HG03378 (cell line): Measurements from ENCODE around the gene NSUN7.
"Not testable (repeated sequence)": the region's sequence is repeated elsewhere in the genome, so short reads cannot be mapped to it uniquely, and the experiment has no call there.

Experiments
- ATAC-seq: cut with Tn5 transposase; IDR thresholded peaks from one replicate; pipeline ENCODE4 v1.9.1; 2021; ENCODE audit warnings: mild to moderate bottlenecking, moderate library complexity; ENCODE audit not compliant: unreplicated experiment

NSUN7 gene

DNA sequence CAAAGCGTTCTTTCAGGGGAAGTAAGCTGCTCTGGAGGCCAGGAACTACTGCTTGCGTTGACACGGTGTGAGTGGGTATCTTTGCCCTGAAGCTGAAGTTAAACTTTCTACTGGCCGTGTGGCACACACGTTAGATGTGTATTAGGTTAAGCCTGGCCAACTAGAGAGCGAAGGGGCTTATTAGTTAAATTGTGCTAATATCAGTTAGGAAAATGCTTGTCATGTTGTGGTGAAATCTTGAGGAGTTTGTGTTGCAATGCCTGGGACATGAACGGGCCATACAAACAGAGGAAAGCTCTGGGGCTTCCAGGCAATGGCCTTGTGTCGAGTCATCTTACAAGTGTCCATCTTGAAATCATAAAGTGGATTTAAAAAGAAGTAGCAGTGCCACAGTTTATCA, 62.6 kb downstream of the NSUN7 start:
- no peak for ATAC-seq

DNA sequence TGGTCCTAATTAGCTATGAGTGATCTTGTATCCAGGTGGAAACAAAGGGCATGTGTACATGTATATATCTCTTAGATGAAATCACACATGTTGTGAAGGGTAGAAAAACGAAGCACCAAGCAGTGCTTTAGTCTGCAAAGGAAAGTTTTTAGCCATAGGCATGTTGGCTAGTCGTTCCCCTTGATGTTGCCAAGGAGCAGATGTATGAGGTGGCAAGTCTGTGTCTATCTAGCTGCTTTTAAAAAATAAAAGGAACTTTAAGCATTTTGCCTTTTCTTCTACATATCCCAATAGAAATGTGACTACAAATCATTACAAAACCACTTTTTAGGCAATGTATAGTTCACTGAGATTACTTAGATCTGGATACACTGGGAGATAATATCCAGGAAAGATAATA, 63.1 kb downstream of the NSUN7 start:
- ATAC-seq: no peak

DNA sequence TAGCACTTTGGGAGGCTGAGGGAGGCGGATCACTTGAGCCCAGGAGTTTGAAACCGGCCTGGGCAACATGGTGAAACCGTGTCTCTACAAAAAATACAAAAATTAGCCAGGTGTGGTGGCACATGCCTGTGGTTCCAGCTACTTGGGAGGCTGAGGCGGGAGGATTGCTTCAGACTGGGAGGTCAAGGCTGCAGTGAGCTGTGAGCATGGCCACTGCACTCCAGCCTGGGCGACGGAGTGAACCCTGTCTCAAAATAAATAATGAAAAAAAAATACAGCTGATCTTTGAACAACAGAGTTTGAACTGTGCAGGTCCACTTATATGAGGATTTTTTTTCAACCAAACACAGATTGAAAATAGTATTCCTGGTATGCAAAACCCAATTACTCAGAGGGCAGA, 67.4 kb downstream of the NSUN7 start:
- not testable (repeated sequence) for ATAC-seq

DNA sequence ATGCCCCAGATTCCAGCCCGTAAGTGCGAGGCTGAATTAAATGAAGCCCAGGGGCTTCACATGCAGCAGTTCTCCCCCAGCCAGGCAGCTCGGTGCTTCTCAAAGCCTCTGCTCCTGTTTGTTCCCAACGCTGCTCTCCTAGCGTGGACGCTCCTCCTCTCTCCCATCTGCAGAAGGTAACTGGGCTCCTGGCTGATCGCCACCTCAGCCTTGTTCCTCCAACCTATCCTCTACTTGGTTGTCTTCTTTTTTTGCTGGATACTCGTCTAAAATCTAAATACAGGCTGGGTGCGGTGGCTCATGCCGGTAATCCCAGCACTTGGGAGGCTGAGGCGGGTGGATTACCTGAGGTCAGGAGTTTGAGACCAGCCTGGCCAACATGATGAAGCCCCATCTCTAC, 70.3 kb downstream of the NSUN7 start:
- ATAC-seq: no peak

DNA sequence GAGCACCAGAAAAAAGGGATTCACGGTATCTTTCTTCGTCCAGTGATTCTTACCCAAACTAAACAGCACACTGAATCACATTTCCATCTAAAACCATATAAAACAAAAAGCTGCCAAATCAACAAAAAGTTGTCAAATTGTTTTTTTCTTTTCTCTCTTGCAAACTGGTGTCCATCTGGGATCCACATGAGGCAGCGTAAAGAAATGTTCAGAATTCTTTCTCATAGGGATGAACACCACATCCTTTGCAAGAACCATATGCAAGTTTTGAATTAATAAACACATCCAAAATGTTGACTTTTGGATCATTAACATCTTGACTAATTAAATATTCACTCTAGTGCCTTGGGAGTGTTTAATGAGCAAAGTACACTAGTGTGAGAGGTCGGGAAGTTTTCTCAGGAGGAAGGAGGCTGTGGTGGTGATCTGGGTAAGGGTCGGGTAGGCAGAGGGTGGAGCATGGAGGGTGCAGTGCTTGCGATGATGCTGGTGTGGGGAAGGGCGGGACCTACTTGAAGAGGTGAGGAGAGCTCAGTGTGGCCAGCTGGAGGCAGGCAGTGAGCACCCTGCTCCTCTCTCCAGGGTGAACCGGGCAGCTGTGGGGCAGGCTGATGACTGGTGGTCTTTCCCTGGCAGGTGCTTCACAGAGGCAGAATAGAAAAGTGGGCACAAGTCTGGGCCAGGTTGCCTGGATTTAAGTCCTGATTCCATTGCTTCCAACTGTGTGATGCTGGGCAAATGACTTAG, 72.8 kb downstream of the NSUN7 start:
- ATAC-seq: no peak

DNA sequence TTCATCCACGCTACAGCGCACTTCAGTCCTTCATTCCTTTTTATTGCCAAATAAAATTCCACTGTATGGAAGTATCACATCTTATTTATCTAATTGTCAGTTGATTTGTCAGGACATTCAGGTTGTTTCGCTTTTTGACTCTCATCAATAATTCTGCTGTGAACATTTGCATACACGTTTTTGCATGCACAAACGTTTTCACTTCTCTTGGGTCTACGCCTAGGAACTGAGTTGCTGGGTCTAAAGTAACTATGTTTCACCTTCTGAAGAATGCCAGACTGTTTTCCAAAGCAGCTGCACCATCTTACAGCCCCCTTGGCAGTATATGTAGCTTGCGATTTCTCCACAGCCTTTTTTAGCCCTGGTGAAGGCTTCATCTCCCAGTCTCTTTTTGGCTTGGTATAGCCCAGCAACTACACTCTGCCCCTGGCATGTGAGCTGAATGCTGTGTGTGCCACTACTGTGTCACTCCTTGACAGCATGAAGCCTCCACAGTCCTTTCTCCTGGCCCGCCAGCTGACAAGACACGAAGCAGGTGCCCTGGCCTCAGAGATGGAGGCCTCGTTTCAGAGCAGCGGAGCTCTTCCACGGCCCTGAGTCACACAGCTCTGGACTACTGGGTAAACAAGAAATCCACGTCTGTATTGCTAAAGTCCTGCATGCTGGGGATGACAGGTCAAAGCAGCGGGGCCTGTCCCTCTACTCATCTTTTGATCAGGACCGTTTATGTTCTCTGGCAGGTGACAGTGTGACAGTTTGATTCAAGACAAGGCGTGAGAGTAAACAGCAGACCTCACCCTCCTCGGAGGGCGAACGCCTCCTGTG, 75.5 kb downstream of the NSUN7 start:
- no peak for ATAC-seq

DNA sequence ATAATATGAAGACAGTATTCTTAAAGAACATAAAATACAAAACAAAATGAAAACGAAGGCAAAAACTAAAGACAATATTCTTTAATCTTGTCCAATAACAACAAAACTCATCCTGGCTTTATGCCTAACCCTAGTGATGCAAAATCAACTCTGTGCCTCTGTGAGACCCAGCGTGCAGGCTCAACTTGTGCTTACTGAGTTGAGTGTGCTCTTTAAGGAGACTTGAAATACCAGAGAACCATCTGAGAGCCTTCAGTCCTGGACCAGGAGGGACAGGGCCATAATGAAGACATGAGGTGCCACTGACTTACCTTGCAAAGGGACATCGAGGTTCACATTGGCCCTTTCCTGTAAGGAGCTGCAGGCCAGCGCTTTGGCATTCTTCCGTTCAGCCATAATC, 77.1 kb downstream of the NSUN7 start:
- no peak for ATAC-seq

DNA sequence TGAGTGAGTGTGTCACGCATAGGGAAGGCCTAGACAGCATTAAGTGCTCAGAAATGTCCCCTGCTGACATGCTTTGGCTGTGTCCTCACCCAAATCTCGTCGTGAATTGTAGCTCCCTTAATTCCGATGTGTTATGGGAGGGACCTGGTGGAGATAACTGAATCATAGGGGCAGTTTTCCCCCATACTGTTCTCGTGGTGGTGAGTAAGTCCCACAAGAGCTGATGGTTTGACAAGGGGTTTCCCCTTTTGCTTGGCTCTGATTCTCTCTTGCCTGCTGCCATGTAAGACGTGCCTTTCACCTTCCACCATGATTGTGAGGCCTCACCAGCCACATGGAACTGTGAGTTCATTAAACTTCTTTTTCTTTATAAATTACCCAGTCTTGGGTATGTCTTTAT, 78.0 kb downstream of the NSUN7 start:
- no peak for ATAC-seq

DNA sequence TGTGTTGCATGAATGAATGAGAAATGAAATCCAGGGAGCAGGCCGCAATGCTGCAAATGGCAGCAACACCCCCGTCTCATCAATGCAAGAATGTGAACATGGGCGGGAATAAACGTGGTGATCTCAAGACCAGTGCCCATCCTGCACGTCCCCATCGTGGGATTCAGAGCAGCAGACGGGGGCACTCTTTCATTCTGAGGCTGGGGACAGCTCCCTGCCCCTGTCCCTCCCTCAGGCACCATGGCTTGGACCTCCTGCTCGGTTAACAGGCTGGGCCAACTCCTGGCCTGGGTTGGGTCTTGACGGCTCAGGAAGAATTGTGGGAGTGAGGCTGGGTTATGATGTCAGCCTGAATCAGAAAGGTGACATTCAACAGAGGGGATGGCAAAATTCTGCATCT, 78.9 kb downstream of the NSUN7 start:
- ATAC-seq: no peak

DNA sequence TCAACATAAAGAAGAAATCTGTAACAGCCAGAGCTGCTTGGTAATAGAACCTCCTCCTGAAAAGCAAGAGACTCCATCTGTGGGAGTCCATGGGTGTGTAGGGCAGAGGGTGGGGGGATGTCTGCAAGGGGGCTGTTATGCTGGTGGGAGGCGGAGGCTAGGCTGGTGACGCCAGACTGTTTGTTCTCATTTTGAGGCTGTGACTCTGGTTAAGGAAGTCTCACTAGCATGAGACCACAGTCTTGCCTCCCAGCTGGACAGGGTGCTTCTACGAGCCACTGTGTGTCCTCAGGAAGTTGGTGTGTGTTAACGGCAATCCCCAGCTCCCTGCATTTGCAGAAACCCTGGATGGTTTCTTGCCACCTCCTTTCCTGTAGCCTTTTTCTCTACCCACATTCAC, 79.8 kb downstream of the NSUN7 start:
- ATAC-seq: no peak

DNA sequence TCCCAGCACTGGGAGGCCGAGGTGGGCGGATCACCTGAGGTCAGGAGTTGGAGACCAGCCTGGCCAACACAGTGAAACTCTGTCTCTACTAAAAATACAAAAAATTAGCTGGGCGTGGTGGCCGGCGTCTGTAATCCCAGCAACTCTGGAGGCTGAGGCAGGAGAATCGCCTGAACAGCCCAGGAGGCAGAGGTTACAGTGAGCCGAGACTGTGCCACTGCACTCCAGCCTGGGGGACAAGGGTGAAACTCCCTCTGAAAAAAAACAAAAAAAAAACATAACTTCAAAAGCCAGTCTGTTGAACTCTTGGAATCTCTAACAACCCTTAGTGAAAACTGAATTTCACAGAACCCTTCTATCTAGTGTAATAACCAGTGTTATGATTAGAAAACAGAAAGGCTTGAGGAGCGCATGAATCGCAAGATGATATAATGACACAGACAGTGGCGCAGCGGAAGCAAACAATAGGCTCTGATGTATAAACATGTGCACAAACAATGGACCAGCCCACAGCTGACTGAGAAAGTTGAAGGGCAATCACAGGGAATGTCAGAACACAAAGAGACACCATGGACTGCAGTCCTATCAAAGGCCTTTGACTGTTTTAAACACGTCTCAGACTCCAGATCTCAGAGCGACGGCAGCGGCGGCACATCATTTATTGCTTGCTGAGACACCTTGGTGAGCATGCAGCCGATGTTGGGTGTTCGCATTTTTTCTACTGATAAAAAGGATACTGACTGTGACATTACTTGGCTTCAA, 81.6 kb downstream of the NSUN7 start:
- ATAC-seq: no peak

DNA sequence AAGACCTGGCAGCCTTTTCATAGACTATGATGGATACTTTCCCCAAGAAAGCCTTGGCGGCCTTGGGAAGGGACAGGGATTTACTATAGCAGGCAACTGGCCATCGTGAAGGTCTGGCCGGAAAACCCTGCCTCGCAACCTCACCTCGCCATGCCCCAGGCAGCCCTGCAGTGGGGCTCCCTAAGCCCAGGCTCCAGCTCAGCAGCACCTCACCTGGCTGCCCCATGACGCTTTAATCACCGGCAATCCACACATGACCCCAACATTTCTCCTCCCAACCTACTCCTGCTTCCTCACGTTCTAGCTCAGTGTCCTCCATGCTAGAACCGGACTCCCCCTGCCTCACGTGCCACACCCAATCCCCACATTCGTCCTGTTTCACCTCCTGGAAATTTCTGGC, 82.4 kb downstream of the NSUN7 start:
- ATAC-seq: no peak

DNA sequence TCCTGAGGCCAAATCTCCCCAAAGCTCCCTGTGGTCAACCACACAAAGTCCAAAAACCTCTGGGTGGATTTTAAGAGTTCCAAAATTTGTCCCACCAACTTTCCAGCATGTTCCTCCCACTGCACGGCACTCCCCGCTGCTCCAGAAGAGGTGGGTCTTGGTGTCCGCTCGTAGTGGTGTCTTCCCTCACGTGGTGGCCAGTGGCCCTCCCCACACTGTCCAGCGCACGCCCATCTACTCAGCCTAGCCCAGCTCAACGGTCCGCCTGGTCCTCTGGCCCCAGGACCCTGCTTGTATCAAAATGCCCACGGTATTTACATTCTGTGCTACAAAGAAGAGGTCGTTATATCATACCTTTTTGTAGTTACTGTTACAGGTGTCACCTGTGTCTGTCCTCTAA, 83.5 kb downstream of the NSUN7 start:
- no peak for ATAC-seq

DNA sequence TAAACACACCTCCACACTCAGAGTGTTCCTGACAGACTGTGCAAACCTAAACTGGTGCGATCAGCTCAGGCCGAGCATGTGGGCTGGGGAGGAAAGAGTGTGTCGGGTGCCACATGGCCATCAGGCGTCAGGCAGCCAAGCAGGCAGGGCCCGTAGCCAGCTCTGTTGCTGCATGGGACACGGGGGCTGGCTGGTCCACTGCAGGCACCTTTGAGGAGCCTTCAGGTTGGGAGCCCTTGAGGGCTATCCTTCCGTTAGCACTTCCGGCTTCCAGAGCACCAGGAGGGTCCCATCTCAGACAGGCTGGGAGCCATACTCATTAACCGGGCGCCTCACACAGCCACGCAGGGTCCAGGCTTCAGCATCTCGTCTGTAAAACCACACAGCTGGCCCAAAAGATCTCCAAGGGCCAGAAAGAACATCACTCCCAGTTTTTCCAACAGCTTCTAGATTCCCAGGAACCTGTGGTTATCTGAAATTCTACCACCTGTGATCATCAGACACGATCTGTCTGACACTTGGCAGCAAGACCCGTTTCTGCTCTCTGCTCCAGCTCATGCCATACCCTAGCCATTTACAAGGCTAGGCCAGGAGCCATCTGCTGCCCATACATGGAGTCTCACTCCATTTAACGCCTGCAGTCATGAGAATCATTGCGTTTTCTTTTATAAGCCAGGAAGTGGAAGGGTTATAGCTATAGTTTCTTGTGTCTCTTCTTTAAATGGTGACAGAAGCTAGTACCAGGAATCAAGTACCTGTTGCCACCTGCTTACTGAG, 87.5 kb downstream of the NSUN7 start:
- ATAC-seq: no peak

DNA sequence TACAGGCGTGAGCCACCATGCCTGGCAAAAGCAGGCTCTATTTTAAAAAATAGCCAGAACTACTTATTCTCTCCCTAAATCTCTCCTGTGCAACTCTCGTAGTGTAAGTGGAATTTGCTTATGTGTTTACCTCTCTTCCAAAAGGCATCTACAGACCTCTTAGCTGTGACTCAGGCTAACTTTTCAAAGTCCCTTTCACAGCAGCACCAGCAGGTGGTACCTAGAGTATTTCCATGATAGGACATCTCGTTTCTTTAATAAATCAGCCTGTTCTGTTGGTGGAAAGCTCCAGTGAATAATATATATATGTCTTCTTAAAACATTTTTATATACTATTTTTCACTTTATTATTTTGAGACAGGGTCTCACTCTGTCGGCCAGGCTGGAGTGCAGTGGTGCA, 89.0 kb downstream of the NSUN7 start:
- ATAC-seq: no peak

DNA sequence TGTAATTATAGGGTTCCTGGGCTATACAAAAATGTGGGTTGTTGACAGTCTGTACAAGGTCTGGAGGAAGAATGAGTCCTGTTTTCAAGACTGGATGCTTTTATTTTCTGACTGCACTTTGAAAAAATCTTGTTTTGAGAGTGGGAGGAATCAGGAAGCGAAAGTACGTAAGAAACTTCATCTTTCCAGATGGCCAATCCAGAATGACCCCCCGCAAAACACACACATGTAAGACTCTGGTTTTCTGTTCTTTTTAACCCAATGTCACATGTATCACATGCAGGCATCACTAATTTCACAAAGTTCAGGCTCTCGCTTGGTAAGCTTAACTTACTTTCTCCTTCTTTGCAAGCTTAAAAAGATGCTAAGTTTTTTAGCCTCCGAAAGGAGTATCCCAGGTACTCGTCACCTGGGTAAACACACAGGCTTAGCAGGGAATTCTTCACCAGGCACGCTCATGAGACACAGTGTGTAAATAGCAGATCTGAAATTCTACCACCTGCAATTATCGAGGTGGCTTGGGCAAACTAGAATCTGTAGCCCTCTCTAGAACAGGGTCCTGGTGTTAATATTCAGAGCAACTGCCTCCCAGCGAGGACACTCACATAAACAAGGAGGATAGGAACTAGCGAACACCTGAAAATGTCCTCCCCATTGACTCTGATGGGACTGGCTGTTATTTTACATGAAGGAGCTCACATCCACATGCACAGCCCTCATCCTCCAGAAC, 90.7 kb downstream of the NSUN7 start:
- ATAC-seq: peak; percentile 36

DNA sequence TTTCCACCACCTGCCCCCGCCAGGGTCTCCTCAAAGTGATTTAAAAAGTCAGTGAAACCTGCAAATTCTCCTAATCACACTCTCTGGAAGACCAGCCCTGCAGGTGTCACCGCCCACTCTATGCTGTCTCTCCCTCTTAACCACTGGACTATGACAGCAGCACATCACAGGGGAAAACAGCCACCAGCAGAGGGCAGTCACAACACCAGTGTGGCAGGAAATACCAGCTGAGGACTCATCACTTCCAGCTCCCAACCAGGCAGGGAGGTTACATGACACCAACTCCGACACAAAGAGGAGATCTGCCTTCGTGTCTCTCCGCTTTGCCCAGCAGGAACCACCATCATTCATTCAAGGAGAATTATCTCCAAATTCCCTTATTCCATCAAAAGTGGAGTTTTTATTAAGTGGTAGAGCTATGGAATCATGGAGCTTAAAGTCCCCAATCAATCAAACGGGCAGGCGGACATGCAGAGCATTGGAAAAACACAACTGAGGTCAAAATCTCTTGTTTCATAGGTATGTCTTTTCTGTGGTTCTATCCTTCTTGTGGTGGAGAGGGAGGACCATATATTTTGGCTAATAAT, 91.3 kb downstream of the NSUN7 start:
- peak; percentile 67 for ATAC-seq

DNA sequence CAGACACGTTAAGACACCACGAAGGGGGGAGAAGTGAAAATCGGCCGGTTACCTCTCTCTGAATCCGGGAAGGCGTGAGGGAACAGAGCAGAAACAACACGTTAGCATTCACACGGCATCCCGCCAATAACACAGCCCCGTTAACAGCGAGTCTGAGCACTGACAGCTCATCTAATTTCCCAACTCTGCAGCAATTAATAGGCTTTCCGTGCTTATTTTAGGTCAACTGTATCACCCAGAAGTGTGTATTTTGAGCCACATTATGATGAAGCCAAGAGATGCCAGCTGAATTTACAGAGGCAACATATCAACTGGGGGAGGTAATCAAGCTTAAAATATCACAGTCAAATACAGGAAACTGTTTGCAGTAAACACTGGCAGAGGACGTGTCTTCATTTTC, 92.6 kb downstream of the NSUN7 start:
- ATAC-seq: no peak

DNA sequence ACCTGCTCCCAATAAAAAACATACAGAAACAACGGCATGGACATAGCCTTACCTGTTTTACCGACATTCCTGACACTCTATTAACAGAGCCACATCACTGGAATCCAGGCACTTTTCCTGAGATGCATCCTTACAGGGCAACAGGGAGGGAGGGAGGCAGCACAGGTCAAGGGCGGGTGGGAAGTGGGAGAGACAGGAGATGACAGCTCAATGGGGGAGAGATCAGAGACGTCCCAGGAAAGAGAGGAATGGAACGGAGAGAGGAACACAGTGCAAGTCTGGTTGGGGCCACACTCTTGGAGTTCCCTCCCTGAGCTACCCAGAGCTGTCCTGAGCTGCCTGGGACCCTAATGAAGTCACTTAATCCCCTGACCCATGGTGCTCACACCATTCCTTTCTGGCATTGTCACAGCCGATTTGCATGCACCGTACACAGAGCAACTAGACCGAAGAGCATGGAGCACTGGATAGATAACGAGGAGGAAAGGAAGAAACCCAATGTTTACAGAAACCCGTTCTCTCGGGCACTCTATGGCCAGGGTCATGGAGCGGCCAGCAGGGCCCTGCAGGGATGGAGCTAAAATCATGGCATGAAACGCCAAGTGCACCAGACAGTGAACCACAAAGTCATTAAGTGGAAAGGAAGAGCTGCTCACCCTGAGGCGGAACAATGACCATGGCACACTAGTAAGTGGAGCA, 93.1 kb downstream of the NSUN7 start:
- ATAC-seq: no peak
